Measurements from ENCODE around the gene EDNRA.
A peak's percentile ranks its signal among the peaks of the same experiment; 100 is the strongest.

EDNRA gene

DNA sequence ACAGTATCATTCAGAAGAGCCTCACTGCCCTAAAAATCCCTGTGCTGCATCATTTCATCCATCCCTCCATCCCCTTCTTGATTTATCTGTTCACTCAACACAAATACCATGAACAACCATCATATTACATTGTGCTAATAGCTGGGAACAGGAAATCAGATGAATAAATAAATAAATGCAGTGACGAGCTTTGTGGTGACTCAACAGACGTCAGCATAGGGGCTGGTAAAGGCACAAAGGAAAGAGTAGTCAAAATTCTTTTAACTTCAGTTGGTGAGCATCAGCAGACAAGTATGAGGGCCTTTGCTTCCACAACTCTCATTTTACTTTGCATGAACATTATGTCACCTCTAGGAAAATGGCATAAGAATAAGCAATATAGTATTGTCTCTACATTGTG, 65.5 kb downstream of the EDNRA start:
- no peak for DNase-seq

DNA sequence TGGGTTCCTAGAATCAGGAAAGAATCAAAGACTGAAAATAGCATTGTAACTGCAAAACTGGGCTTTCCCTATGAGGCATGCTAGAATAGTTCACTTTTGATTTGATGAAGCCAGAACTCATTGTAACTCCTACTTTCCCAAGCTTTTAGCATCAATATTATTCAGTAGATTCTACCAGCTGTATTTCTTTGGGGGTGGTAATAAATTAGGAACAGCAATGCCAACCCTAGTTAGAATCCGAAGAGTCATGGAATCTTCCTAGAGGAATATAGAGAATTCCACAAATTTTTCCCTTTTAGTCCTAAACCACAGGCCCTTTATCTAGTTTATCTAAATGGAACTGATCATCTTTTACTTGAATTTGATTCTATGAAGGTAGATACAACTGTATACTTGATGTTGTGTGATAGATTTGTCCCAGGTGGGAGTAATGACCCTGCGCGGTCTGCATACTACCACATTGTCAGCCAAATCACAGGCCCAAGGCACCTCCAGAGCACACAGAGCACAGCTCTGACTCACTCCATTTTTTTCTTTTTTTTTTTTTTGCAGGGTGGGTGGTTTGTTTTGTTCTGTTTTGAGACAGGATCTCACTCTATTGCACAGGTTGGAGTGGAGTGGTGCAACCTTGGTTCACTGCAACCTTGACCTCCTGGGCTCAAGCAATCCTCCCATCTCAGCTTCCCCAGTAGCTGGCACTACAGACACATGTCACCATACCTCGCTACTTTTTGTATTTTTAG, 66.6 kb downstream of the EDNRA start:
- no peak for DNase-seq

DNA sequence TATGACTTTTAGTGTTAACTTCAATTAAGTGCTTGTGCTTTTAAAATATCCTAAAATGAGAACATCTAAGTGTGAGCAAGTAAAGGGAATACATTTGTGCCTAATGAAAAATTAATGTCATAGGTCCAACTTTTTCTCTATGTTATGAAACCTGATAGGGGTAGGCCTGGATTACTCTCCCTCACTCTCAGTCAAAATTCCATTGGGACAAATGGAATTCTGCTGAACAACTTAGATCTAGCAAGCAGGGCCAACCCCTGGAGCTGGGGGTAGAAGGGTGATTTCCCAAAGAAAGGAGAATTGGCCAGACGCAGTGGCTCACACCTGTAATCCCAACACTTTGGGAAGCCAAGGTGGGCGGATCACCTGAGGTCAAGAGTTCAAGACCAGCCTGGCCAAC, 67.4 kb downstream of the EDNRA start:
- no peak for DNase-seq

DNA sequence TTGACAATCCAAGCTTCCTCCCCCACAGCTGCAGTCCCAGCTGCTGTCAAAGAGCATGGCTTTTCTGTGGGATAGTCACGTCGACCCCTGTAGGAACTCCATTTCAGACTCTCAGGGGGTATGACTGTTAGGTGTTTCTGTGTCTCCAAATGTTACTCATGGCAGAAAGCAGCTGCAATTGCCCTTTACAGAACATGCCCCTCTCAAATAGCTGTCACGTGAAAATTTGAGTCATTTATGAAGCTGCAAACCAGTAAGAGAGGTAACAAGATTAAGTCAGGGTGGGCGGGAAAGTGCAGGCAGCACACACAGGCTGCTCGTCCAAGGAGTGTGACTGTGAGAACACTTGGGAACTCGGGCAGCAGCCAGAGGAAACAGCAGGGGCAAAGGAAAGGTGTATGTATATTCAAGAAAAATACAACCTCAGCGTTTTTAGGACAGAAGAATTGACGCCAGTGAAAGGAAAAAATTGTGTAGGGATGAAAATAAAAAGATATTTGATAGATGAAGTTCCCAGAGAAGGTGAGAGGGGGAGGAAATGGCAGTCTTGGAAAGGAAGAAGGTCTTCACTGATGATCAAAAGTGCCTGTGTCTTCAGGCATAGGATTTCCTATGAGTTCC, 69.8 kb downstream of the EDNRA start:
- no peak for DNase-seq

DNA sequence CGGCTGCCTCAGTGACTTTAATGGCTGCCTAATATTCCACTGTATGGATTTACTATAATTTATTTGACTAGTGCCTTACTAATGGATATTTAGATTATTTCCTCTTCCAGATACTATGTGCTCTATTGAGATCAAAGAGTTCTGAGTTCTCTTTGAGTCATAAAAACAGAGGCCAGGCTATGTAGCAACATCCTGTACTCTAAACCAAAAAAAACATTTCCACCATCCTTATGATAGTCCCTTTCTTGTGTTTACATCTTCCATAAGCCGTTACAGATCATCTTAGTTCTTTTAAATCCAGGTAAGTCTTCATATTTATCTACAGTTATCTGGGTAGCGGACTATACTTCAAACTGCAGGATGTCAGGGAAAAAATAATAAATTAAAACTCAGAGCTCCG, 79.7 kb downstream of the EDNRA start:
- DNase-seq: no peak

DNA sequence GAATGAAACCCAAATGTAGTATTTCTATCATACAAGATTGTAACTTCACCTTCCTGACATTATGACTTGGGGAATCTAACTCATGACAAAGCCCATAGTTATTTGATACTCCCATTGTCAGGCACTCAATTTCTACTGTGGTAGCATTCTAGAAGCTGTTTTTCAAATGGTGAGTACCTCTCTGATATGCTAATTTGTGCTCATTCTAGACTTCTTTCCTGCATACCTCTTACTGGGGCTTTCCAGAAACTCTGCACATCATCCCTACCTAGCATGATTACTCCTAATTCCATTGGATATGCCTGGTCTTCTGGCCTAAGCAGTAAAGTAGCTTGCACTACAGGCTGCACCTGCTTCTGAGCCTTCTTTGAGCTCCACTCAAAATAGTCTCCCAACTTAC, 85.9 kb downstream of the EDNRA start:
- DNase-seq: no peak

DNA sequence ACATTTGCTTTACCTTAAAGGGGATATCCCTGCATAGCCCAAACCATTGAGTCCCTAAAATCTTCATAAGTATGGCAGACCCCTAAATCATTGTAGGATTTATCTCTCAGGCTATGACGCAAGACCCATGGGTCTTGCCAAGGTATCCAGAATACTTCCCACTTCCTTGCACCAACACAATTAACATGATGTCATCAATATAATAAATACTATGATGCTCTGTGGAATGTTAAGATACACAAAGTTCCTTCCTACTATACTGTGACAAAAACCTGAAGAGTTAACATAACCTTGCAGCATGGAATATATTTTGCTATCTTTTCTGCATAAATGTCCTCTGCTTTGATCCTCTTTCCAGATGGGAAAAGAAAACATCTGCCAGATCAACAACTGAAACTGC, 86.4 kb downstream of the EDNRA start:
- DNase-seq: no peak

DNA sequence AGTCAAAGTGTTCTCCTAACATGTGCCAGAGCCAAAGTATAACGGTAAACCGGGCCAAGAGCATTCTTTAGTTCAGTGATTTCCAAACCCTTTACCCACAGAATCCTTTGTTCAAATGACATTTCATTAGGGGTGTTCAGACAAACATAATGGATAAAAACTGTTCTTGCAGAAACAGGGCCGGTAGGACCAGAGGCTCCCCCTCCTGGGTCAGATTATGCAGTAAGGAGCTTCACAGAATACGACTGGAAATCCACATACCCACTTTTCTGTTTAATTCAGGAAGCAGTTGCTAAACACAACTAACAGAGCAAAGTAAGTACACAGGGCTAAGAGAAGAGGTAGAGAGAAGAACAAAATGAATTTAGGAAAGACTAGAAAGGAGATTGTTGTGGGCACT, 89.7 kb downstream of the EDNRA start:
- no peak for DNase-seq

DNA sequence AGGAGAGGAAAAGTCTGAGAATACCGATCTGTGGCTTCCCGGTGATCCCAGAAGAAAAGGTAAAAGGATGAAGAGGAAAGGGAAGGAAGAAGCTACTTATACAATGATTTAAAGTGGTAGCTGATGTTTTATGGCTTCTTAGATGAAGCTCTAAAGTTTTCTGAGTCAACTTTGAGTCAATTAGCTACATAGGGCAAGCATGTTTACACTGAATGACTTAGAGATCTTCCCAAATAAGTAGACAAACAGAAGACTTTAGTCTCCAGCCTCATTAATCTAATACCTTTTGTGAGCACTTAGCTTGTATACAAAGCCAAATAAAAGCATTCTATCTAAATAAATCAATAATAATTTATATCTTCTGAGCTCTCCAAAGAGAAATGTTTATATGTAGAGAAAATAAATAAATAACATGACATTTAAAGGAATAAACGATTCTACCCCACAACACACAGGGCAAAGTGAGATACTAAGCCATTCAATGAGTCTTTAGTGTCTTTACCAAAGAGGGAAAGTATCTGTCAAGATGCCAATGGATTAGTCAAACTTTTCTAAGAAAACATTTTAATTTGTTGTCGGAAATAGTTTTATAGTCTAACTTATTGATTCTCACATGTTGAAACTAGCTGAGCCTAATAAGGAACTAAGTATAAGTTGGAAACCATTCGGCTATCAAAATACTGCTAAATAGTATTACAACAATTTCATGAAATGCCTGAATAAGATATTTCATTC, 90.3 kb downstream of the EDNRA start:
- DNase-seq: no peak

DNA sequence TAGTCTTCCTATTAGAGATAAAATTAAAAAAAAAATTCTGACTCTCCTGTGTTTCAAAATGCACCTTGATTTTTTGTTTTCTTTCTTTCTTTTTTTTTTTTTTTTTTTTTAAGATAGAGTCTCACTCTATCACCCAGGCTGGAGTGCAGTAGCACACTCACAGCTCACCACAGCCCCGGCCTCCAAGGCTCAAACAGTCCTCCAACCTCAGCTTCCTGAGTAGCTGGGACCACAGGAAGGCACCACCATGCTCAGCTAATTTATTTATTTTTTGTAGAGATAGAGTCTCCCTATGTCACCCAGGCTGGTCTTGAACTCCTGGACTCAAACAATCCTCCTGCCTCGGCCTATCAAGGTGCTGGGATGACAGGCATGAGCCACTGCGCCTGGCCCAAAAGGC, 95.2 kb downstream of the EDNRA start:
- DNase-seq: no peak

DNA sequence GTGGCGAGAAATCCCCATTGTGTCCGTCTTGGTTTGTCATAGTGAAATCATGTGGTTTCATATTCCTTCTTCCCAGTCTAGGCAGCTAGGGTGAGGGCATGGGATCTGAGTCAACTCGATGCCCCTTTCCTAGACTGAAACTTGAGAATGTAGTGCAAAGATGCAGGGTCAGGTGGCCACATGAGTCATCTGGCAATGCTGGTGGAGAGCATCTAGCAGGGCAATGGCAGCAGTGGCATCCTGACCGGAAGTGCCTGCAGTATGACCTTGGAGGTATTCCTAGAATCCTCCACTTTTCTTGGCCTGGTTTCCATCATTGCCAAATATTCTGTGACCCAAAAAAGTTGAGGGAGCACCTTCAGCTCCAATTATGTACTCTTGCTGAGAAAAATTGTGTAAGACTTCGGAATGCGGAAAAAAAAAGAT, 97.2 kb downstream of the EDNRA start:
- no peak for DNase-seq

DNA sequence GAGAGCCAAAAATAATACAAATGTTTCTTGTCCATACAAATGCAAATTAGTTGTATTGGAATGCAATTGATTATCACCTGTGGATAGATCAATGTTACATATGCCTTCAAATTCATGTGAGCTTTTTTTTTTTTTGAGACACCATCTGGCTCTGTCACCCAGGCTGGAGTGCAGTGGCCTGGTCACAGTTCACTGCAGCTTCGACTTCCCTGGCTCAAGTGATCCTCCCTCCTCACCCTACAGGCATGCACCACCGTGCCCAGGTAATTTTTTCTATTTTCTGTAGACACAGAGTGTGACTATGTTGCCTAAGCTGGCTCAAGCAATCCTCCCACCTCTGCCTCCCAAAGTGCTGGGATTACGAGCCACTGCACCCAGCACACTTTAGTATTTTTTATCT, 97.7 kb downstream of the EDNRA start:
- DNase-seq: no peak

DNA sequence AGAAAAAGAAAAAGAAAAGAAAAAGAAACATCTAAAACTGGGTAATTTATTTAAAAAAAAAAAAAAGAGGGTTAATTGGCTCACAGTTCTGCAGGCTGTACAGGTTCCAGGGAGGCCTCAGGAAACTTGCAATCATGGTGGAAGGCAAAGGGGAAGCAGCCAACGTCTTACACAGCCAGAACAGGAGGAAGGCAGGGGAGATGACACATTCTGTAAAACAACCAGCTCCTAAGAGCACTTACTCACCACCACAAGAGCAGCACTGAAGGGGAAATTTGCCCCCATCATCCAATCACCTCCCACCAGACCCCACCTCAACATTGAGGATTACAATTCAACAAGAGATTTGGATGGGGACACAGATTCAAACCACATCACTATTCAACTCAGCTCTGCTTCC, 99.5 kb downstream of the EDNRA start:
- DNase-seq: no peak

DNA sequence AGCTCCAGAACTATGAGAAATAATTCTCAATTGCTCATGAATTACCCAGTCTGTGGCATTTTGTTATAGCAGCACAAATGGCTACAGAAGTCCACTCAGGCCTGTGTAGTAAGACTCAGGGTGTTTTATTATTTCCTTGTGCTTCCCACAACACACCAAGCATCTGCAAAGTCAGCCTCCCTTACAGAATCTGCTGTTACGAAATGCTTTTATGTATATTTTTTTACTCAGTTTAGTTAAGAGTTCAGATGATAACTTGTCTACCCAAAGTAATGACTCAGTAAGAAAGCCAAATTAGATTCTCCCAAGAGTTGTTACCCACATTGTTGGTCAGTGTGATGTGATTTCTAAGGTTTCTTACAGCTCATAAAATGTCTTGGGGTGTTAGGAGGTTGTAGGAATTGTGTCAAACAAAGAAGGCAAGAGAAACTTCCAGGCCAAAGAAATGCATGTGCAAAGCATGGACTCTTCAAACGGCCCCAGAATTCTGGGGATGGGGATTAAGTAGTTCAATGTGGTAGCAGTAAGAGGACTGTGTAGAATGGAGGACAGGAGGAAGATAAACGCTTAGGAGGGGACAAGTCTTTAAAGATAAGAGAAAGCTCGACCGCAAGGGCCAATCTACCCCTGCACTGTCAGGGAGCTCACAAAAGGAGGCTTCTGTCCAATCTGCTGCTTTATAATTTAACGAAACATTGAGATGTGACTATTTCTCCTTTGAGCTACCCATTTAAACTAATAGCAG, 100.9 kb downstream of the EDNRA start:
- no peak for DNase-seq

DNA sequence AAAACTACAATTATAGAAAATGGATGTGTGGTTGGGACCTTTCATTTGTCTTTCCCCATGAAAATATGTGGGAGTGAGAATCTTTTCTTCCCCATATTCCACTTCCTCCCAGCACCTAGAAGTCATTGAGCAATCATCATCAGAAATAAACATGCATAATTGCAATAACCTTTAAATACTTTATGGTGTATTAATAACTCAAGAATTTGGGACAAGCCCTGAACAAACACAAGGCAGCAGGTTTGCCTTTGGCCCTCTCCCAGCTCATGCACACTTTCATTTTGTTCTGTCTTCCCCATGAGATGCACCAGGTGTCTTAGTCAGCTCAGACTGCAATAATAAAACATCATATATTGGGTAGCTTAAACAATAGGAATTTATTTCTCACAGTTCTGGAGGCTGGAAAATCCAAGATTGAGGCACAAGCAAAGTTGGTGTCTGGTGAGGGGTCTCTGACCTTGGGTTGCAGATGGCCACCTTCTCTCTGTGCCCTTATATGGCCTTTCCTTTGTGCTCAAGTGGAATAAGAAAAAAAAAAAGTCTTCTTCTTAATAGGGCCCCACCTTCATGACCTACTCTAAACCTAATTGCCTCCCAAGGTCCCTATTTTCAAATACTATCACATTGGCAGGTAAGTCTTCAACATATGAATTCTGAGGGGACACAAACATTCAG, 101.6 kb downstream of the EDNRA start:
- DNase-seq: no peak

DNA sequence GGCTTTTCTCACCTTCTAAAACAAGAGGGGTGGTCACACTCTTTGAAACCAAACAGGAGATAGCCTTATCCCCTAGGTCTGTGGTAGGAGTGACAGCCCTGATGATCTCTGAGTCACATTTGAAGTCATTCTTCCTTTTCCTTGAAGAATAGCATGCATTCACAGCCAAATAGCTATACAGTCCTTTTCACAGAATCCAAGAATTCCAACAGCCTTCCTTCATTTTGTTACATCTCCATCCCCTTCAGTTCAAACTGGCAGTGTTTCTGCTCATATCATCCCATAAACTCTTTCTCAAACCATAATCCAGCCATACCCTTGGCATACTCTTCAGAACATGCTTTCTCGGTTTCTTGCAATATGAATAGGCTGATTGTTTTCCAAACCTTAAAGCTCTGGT, 103.0 kb downstream of the EDNRA start:
- no peak for DNase-seq

DNA sequence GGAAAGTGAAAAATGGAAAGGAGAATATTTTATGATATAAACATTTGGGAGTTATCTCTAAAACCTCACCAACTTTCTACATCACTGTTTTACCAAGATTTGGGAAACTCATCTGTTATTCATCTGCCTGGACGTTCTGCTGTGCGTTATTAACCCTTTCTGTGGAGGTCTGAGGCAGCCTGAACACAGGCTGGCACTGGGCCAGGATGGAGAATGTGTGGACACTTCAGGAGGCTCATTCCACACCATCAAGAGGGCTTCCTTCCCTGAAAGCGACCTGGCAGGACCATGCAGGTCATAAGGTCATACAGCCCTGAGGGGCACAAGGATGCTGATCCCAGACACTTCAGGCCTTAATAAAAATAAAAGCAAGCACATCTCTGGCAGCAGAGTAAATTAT, 105.1 kb downstream of the EDNRA start:
- no peak for DNase-seq

DNA sequence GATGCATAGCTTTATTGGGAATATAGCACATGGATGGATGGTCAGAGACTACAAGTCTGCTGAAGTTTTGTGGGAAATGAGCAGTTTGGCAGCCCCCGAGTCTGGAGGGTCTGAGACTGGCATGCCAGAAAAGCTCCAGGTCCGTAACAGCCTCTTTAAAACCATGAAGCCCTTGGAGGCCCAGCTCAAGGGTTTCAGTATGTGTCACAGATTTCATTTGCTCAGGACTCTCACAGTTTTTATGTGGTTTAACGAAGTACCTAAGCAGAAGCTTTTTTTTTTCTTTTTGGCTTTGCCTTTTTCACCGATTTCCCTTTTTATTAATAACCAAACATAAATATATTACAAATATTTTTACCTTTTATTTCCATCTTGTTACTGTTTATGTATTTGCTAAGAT, 105.7 kb downstream of the EDNRA start:
- DNase-seq: no peak

DNA sequence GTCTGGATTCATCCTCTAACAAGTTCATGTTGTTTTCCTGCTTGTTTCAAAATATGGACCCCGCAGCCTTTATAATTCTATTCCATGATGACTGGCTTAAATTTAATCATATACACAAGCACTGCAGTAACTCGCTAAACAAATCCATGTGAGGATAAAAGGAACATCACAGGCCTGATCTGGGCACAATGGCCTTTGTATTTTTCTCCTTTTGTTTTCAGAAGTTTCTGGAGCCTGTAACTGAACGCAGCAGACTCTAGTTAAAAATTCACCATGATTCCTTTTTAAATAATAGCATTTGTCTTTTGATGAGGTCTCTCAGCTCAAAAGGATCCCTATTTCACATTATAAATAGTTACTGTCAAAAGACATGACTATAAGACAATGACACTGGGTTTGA, 106.1 kb downstream of the EDNRA start:
- DNase-seq: no peak

DNA sequence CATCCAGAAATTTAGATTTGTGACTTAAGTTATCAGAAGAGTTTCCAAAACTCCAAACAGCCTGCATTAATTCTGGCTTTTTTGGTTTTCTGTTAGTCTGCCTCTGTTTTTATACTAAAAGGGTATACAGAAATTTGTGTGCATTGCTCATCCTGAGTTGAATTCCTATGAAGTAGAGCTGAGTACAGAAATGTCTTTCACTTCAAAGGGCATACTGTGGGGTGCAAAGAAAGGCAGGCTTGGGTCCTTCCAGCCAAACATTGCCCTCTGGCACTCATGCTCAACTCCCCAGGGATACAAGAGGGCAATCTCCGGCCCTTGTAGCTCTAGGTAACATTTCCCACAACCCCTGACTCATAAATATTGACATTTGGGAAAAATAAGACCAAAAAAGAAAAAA, 108.7 kb downstream of the EDNRA start:
- no peak for DNase-seq

DNA sequence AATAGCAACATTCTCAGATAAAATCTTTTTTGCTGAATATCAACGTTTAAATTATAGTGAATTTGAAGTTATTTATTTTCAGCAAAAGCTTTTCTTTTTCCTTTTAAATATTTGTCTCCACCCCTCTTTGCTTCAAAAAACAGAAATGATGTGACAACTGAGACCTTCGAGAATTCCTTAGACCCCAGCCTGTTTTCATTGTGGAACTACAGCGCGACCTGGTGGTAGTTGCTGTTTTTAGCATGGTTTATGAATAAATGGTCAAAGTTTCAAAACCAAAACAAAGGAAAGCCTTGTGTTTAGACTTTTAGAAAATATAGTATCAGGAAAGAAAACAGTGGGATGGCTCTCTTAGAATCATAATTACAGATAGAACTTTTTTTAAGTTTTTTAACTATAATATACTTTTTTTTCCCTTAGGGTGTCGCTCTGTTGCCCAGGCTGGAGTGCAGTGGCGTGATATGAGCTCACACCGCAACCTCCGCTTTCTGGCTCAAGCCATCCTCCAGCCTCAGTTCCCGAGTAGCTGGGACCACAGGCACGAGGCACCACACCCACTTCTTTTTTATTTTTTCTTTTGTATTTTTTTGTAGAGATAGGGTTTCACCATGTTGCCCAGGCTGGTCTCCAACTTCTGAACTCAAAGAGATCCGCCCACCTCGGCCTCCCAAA, 109.5 kb downstream of the EDNRA start:
- DNase-seq: peak; percentile 50 to 58

DNA sequence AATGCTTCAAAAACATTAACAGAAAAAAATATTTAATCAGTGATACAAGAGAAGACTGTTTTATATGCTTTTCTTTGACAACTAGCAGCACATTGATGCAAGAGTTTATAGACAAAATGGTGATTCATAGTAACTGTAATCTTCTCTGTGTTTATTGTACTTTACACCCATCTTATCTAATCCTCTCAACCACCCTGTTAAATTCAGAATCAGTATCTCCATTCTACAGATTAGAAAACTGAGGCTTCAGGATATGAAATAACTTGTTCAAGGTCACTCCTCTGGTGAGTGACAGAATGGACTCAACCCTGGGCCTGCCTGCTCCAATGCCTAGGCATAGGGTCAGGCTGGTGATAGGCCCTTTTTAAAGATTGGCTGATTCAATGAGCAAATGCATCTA, 110.2 kb downstream of the EDNRA start:
- no peak for DNase-seq
